Right atrium auricular region (tissue), 2 donors: ENCODE results near the gene UBE2E2. TPM values are rescaled to one million over a fixed set of nuclear protein-coding genes. Genes with fewer than 3 reads are reported as not detected.

Experiments
- DNase-seq: peaks from one replicate; pipeline ENCODE4 v3.0.0-alpha.2; 2019; ENCODE audit warnings: low spot score
- H3K27ac ChIP-seq, 2 donors: fragments of 200-600 bp; sonication (generic); 1 replicate in 1 of 2; 2 replicates in 1 of 2; pipeline ENCODE4 v1.5.1; 2016 to 2019
- H3K27me3 ChIP-seq, 2 donors: fragments of 200-600 bp; sonication (generic); one replicate each; pipeline versions ENCODE4 v1.5.1 to v1.6.0; 2017 to 2019
- H3K36me3 ChIP-seq: fragments of 200-600 bp; sonication (generic); one replicate; pipeline ENCODE4 v1.5.1; 2016
- H3K4me1 ChIP-seq, 2 donors: fragments of 200-600 bp; sonication (generic); one replicate each; pipeline versions ENCODE4 v1.5.1 to v1.6.0; 2017 to 2019
- H3K4me3 ChIP-seq, 2 donors: fragments of 200-600 bp; sonication (generic); 1 replicate in 1 of 2; 2 replicates in 1 of 2; pipeline ENCODE4 v1.5.1; 2017 to 2019; ENCODE audit warnings: mild to moderate bottlenecking in 1 of 2, moderate library complexity in 1 of 2
- H3K9me3 ChIP-seq, 2 donors: fragments of 200-600 bp; sonication (generic); one replicate each; pipeline ENCODE4 v1.5.1; 2019
- total RNA-seq, 2 donors: library from RNA; depleted of rRNA; stranded (reverse); fragments of >200 nt; gene quantifications; one replicate each; pipeline ENCODE4 v1.1.0, GENCODE V29; 2016
- TF ChIP-seq, protein P1 (sequence below), 2 donors: fragments of 200-600 bp; sonication (generic); IDR thresholded peaks; one replicate each; pipeline ENCODE4 v1.5.1; 2019; ENCODE audit warnings: antibody characterized with exemption in 2 of 2

UBE2E2 gene
- total RNA-seq, 2 donors from 2014 or later: 31.0 to 36.7 TPM

- Histone ChIP-seq H3K9me3 (no peaks in the 10 kb centered on the region), H3K36me3 (no peaks in the 10 kb centered on the region), H3K27me3 (no peaks in the 10 kb centered on the region), H3K27ac (no peak overlapping the region), H3K4me1 (peaks cover 0 to 14% of the 10 kb centered on the region in 2 donors), H3K4me3 (no peak overlapping the region)
- TF ChIP-seq, protein P1, sequence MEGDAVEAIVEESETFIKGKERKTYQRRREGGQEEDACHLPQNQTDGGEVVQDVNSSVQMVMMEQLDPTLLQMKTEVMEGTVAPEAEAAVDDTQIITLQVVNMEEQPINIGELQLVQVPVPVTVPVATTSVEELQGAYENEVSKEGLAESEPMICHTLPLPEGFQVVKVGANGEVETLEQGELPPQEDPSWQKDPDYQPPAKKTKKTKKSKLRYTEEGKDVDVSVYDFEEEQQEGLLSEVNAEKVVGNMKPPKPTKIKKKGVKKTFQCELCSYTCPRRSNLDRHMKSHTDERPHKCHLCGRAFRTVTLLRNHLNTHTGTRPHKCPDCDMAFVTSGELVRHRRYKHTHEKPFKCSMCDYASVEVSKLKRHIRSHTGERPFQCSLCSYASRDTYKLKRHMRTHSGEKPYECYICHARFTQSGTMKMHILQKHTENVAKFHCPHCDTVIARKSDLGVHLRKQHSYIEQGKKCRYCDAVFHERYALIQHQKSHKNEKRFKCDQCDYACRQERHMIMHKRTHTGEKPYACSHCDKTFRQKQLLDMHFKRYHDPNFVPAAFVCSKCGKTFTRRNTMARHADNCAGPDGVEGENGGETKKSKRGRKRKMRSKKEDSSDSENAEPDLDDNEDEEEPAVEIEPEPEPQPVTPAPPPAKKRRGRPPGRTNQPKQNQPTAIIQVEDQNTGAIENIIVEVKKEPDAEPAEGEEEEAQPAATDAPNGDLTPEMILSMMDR (IDR thresholded peaks at IDR 0.05): no peak
- DNase-seq: no peak
Measured at GRCh38 chr3:23301819-23302218, 98.7 kb downstream of the UBE2E2 start.

DNA sequence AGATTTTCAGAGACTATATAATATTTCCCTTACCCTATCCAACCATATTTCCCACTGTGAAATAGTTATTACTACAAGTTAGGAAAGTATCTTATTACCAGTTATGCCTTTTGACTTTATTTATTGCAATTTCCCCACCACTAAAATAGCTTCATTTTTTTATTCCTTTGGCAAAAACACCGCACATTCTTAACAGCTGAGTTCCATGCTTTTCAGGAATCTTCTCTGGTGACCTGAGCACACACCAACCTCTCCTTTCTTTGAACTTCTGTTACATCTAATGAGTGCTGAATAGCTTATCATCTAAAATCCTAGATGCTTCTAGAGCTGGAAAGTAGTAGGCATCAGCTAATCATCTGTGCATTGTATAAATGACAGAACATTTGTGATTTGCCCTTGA lies 99.1 kb downstream of the UBE2E2 start:
- Histone ChIP-seq H3K4me1 (peaks cover 0 to 14% of the 10 kb centered on the region in 2 donors), H3K27me3 (no peaks in the 10 kb centered on the region), H3K9me3 (no peaks in the 10 kb centered on the region), H3K4me3 (no peak overlapping the region), H3K36me3 (no peaks in the 10 kb centered on the region), H3K27ac (no peak overlapping the region)
- no peak for DNase-seq
- TF ChIP-seq, protein P1 (IDR thresholded peaks at IDR 0.05): no peak

DNA sequence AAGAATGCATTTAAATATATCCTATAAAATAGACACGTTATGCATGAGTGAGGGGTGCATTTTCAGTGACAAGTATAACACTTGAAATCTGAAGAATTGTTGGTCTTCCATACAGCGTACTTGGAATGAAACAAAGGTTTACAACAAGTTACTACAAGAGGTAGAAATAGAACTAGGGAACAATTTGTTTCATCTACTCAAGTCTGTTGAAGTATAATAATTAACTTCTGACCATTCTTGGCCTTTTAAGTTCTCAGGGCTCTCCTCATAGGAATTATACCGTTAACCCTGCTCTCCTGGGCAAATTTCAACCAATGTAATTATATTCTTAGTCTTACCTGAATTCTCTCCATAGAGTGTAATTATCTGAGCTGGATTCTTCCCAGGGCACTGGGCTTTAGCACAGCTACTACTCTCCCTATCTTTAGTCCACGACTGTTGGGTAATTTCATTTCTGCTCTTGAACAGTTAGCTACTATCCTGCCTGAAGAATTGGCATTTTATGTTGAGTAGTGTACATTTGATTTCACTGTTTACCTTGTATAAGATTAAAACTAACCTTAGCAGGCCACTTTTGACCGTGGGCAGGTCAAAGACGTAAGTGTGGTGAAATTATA lies 100.6 kb downstream of the UBE2E2 start:
- DNase-seq: no peak
- no peak overlapping the region for H3K27ac ChIP-seq
- TF ChIP-seq, protein P1 (IDR thresholded peaks at IDR 0.05): no peak
- H3K4me1 ChIP-seq: peaks cover 0 to 14% of the 10 kb centered on the region in 2 donors
- no peaks in the 10 kb centered on the region for H3K9me3 ChIP-seq
- no peak overlapping the region for H3K4me3 ChIP-seq
- H3K27me3 ChIP-seq: no peaks in the 10 kb centered on the region
- no peaks in the 10 kb centered on the region for H3K36me3 ChIP-seq

DNA sequence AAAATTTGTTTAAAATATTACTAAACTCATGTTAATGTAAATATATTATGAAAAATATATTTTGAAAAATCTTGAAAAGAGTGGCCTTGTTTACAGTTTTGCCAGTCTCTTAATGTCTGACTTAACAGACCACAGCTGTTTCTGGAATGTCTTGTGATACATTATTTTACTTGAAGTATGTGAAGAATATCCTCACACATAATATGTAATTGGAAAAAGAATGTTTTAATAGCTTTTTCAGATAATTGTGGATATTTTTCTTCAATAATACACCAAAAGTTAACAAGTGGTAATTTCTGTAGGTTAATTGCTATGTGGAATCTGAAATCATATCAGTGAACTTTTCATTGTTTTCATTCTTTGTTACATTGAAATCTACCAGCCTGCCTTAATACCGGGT lies 101.3 kb downstream of the UBE2E2 start:
- Histone ChIP-seq H3K9me3 (no peaks in the 10 kb centered on the region), H3K4me3 (no peak overlapping the region), H3K27ac (no peak overlapping the region), H3K36me3 (no peaks in the 10 kb centered on the region), H3K27me3 (no peaks in the 10 kb centered on the region), H3K4me1 (peaks cover 0 to 14% of the 10 kb centered on the region in 2 donors)
- TF ChIP-seq, protein P1 (IDR thresholded peaks at IDR 0.05): no peak
- no peak for DNase-seq

GRCh38 chr3:23308986-23309625 lies 106.0 kb downstream of the UBE2E2 start:
- no peak for DNase-seq
- TF ChIP-seq, protein P1 (IDR thresholded peaks at IDR 0.05): no peak
- H3K36me3 ChIP-seq: no peaks in the 10 kb centered on the region
- H3K27me3 ChIP-seq: no peaks in the 10 kb centered on the region
- no peak overlapping the region for H3K4me3 ChIP-seq
- H3K27ac ChIP-seq: no peak overlapping the region
- no peaks in the 10 kb centered on the region for H3K9me3 ChIP-seq
- peaks cover 0 to 1% of the 10 kb centered on the region in 2 donors for H3K4me1 ChIP-seq
